K562 (cell line): ENCODE results near the gene MICAL1. TPM values are rescaled to one million over a fixed set of nuclear protein-coding genes. Genes with fewer than 3 reads are reported as not detected.

Experiments
- ARID4B ChIP-seq: sonication (generic); formaldehyde crosslinking; IDR thresholded peaks from 2 replicates; pipeline ENCODE4 v1.8.0; 2022; ENCODE audit warnings: mild to moderate bottlenecking, missing genetic modification reagents
- ARNT ChIP-seq, 2 experiments: fragments of 450-650 bp; IDR thresholded peaks; 2 replicates each; pipeline ENCODE4 v1.6.1; 2016; ENCODE audit warnings: mild to moderate bottlenecking in 1 of 2
- PATZ1 ChIP-seq: fragments of 250-450 bp; sonication (Bioruptor Pico); IDR thresholded peaks from 2 replicates; pipeline ENCODE4 v1.5.0; 2020; ENCODE audit warnings: mild to moderate bottlenecking, borderline replicate concordance
- POLR2AphosphoS2 ChIP-seq: IDR thresholded peaks from 2 replicates; pipeline ENCODE4 v1.6.1; 2012; ENCODE audit warnings: low read length, improper control_type of control experiment
- SLC30A9 ChIP-seq: fragments of 250-450 bp; sonication (Bioruptor Pico); IDR thresholded peaks from 2 replicates; pipeline ENCODE4 v1.8.0; 2022; ENCODE audit warnings: mild to moderate bottlenecking, moderate library complexity
- THAP12 ChIP-seq: fragments of 250-450 bp; sonication (Bioruptor Pico); IDR thresholded peaks from 2 replicates; pipeline ENCODE4 v1.9.0; 2021; ENCODE audit warnings: mild to moderate bottlenecking, inconsistent platforms
- USF1 ChIP-seq: sonication (generic); formaldehyde crosslinking; IDR thresholded peaks from 2 replicates; pipeline ENCODE4 v1.9.0; 2022; ENCODE audit warnings: mild to moderate bottlenecking, missing genetic modification reagents
- ZBTB33 ChIP-seq: sonication (generic); formaldehyde crosslinking; IDR thresholded peaks from 2 replicates; pipeline ENCODE4 v1.8.1; 2023; ENCODE audit warnings: mild to moderate bottlenecking, missing genetic modification reagents
- ZBTB49 ChIP-seq: sonication (generic); formaldehyde crosslinking; IDR thresholded peaks from 2 replicates; pipeline ENCODE4 v1.8.0; 2022; ENCODE audit warnings: missing genetic modification reagents, mild to moderate bottlenecking, borderline replicate concordance
- ZNF316 ChIP-seq: fragments of 450-650 bp; IDR thresholded peaks from 2 replicates; pipeline ENCODE4 v1.6.1; 2016
- polyA plus RNA-seq, 8 experiments: library from polyadenylated mRNA; depleted of rRNA in 4 of 8; stranded (reverse) in 5 of 8; unstranded in 3 of 8; fragments of >200 nt; fragmentation: Nextera tagmentation in 2 of 8; fragmentation: Illumina TruSeq in 1 of 8; extraction: Ambion mirVana in 2 of 8; extraction: Trizol in 1 of 8; gene quantifications; 2 replicates each; pipeline versions ENCODE4 v1.2.1 to v1.2.3, GENCODE V29; 2011 to 2014; ENCODE audit warnings: inconsistent platforms in 1 of 8, missing spikeins in 1 of 8
- total RNA-seq, 7 experiments: library from RNA; depleted of rRNA in 6 of 7; stranded (reverse); fragments of >200 nt in 6 of 7; fragmentation: Illumina TruSeq in 2 of 7; extraction: Trizol in 2 of 7; gene quantifications; 2 replicates each; pipeline versions ENCODE4 v1.2.1 to v1.2.3, GENCODE V29; 2011 to 2021; ENCODE audit warnings: low replicate concordance in 1 of 7

MICAL1 gene
- total and polyA plus RNA-seq, 9 of the 15 experiments (the other 6 are each of a cell fraction or from before 2014, with no cell fraction given), result 0.07 to 15.2 (median 7.0) TPM

GRCh38 chr6:109455437-109456110 is at the start of gene MICAL1 (continued):
- TF ChIP-seq ARID4B (CRISPR knock-in tag) (no peak), ZBTB49 (no peak), SLC30A9 (no peak), ZNF316 (no peak), POLR2AphosphoS2 (no peak; the same call in 1 of the 2 replicates), ARNT (IDR thresholded peaks at IDR 0.05) (no peak), PATZ1 (no peak), THAP12 (CRISPR knock-in tag) (no peak), ZBTB33 (no peak), USF1 (no peak)
